SK-N-MC (cell line): ENCODE data around the gene ANKRD50.

Experiments used
- EZH2 ChIP-seq: fragments of 200-600 bp; sonication (generic); IDR thresholded peaks from one replicate; pipeline ENCODE4 v1.6.1; 2017; ENCODE audit warnings: antibody characterized with exemption
- FOXP2 ChIP-seq: optimal IDR thresholded peaks from 2 replicates; pipeline ENCODE3; 2011; ENCODE audit warnings: mild to moderate bottlenecking, moderate library complexity; ENCODE audit not compliant: insufficient read depth; ENCODE audit errors: extremely low read length, control extremely low read depth
- POLR2AphosphoS5 ChIP-seq: IDR thresholded peaks from 2 replicates; pipeline ENCODE4 v1.6.1; 2012; ENCODE audit warnings: mild to moderate bottlenecking, low read depth, low read length, borderline replicate concordance

- TF ChIP-seq EZH2 (no peak), POLR2AphosphoS5 (no peak), FOXP2 (no peak)
Measured at GRCh38 chr4:124637321-124637720, 75.2 kb downstream of the ANKRD50 start.
